HG02840 (cell line): Measurements from ENCODE around the gene PPP1R12C.
"Not testable (repeated sequence)": the region's sequence is repeated elsewhere in the genome, so short reads cannot be mapped to it uniquely, and the experiment has no call there.

Source experiments
- ATAC-seq: cut with Tn5 transposase; IDR thresholded peaks from one replicate; pipeline ENCODE4 v1.9.1; 2021; ENCODE audit warnings: mild to moderate bottlenecking, moderate library complexity, moderate number of reproducible peaks; ENCODE audit not compliant: unreplicated experiment, low FRiP score

The PPP1R12C gene

GRCh38 chr19:55116859-55117662 lies at the start of gene PPP1R12C:
Gene PPP1R12C (minus strand): TSS chr19:55117637. CDS start chr19:55117543, 94 bp downstream.
- ATAC-seq = peak; percentile 2

GRCh38 chr19:55166530-55167268 lies 49.3 kb upstream of the PPP1R12C start, which contains the start of gene DNAAF3:
Gene DNAAF3 (minus strand): TSS chr19:55166613. CDS start chr19:55166413, 200 bp downstream.
- ATAC-seq = peak; percentile 78

GRCh38 chr19:55165952-55166529 lies 48.6 kb upstream of the PPP1R12C start:
- ATAC-seq = no peak

- ATAC-seq = no peak
These were observed 44.3 kb upstream of the PPP1R12C start for GRCh38 chr19:55161571-55162322.

- ATAC-seq = no peak
These were observed 43.5 kb upstream of the PPP1R12C start for GRCh38 chr19:55160986-55161365.

- ATAC-seq = no peak
These were observed 42.9 kb upstream of the PPP1R12C start for GRCh38 chr19:55160128-55160985.

GRCh38 chr19:55158848-55159749 lies 41.7 kb upstream of the PPP1R12C start:
- no peak for ATAC-seq

GRCh38 chr19:55158423-55158822 lies 41.0 kb upstream of the PPP1R12C start:
- no peak for ATAC-seq

GRCh38 chr19:55157064-55157908 lies 39.8 kb upstream of the PPP1R12C start, which contains the start of gene TNNI3:
Gene TNNI3 (minus strand): TSS chr19:55157732. CDS start chr19:55157589, 143 bp downstream.
- ATAC-seq = no peak

- no peak for ATAC-seq
These were observed 39.0 kb upstream of the PPP1R12C start for GRCh38 chr19:55156202-55157063.

GRCh38 chr19:55155784-55156183 lies 38.3 kb upstream of the PPP1R12C start:
- ATAC-seq = not testable (repeated sequence)

- ATAC-seq = no peak
These were observed 36.3 kb upstream of the PPP1R12C start for GRCh38 chr19:55153652-55154264.

GRCh38 chr19:55152017-55152416 lies 34.6 kb upstream of the PPP1R12C start:
- ATAC-seq = no peak

GRCh38 chr19:55149078-55150003 lies 31.9 kb upstream of the PPP1R12C start, which contains the start of gene TNNT1:
Gene TNNT1 (minus strand): TSS chr19:55149206. CDS start chr19:55147157, 2,049 bp downstream.
- no peak for ATAC-seq
